Activated CD8-positive, alpha-beta memory T cell treated with anti-CD3 and anti-CD28 coated beads, Interleukin-2, amount 50 U/mL, for 1 hour (primary cell): ENCODE results near the gene TMEM184B.
A peak's percentile ranks its signal among the peaks of the same experiment; 100 is the strongest.

ENCODE experiments used
- DNase-seq: peaks from one replicate; pipeline ENCODE4 v3.0.0-alpha.2; 2020; ENCODE audit errors: extremely low read depth

Gene TMEM184B

DNA sequence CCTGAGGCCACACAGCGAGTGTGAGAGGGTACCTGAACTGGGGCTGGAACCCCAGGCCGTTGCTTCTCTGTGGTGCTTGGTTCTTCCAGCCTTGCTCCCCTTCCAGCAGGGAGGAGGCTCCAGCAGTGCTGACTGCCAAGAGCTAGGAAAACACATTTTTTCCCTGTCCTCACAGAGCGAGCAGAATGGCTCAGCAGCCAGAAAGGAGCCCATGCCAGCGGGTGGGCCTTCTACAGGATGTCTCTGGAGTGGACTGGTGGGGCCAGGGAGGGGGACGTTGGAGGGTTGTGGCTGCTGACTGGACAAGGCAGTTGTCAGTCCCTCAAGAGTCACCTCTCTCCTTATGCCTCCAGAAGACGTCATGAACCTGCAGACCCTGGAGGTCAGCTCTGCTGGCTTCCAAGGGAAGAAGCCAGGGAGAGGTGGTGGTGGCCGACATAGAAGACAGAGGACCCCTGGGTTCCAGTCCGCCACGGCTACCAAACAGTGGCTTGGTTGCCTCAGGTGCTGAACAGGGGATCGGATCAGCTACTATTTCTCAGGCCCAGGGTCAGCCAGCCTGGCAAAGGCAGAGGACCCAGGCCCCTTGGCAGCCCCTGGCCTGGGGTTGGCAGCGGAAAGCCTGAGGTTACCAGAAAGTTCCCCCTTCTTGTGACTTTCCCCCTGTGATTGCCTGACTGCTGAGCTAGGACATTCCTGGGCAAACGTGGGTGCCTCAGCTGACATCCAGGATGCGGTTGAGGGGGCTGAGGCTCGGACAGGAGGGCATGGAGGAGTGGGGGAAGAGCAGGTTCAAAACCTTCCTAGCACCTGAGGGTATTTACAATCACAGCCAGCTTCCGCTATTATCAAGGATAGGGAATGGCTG, 67.3 kb downstream of the TMEM184B start:
- no peak for DNase-seq

DNA sequence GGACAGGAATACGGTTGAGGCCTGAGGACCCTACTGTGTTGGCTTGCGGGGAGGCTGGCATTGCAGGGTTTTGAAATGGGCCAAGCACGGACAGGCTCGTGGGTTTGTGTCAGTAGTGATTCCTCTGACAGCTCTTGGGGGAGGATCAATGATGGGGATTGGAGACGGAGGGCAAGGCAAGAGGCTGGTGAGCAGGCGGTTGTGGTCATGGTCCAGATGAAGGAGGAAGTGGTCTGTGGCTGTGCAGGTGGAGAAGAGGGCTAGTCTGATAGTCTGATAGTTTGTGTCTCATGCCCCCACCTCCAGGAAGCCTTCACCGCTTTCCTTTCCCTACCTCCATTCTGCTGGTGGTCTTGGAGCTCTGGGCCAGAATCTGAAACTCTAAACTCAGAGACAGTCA, 68.0 kb downstream of the TMEM184B start:
- DNase-seq: no peak

DNA sequence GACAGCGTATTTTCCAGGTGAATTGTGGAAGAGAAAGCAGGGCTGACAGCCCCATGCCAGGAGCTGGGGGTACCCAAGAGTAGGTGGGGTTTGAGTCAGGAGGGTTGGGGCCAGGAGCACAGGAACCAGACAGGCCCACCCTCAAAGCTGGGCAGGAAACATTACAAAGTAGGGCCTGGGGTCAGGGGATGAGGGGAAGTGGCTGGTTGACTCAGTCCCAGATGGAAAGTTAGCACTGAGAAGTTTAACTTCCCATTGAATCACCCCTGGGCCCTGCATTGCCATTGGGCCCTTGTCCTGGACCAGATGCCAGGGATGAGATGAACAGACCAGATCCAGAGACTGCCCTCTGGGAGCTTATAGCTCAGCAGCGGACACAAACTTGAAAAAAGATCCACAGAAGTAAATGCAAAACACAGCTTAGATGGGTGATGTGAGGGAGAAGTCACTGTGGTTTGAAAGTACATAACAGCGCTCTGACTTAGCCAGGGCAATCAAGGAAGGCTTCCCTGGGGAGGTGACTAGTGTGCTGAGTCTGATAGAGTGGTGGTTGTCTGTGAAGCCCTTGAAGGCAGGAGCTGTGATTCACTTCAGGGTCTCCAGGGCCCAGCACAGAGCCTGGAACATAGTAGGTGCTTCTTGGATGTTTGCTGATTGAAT, 68.8 kb downstream of the TMEM184B start:
- no peak for DNase-seq

DNA sequence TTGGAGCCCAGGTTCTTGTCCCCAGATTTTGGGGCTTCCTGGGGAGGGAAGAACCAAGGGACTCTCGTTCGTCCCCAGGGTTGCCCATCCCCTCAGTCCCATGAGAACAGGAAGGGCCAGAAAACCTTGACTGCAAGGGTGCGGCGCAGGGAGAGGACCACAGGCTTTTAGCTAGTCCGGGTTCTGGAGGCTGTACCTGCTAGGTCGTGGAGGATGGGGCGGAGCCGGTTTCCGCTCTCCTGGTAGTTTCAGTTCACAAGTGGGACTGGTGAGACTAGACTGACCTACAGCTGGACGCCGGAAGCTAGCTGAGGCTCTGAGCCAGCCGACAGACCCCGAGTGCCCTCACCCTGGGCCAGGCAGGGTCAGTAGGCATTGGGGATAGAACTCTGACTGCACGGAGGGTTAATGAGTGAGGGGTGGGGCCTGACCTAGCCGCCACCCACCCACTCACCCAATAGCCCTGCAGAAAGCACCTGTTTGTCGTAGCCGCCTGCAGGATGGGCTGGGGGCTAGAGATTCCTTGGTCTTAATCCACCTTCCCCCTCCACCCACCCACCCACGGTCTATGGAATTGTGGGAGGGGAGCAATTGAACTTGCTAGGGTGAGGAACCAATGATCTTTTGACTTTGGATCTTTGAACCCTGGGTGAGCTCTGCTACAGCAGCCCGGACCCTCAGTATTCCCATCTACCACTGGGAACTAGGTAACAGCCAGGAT, 69.6 kb downstream of the TMEM184B start:
- no peak for DNase-seq

DNA sequence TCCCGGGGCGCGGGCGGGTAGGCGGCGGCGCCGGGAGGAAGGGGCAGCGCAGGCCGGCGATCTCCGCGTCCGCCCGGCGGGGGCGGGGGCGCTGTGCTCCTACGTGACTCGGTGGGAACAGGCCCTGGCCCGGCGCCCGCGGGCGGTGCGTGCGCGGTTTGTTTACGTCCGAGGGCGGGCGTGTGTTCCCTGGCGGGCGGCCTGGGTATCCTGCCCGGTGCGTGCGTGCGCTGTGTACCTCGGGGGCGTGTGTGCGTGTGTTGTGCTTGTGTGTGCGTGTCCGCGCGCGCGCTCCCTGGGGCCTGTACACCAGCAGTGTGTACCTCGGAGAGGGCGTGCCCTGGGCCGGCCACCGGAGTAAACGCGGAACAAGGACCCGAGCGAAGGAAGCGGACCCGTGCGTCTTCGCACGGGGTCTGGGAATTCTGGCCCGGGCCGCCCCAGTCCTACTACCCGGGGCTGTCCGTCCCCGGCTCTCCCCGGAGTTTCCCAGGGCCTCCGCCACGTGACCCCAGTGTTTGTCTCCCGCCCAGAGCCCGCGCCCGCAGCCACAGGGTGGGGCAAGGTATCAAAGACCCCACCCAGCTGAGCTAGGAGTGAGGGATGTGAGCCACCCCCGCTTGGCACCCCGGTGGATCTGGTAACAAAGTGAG, 70.2 kb downstream of the TMEM184B start:
- no peak for DNase-seq

DNA sequence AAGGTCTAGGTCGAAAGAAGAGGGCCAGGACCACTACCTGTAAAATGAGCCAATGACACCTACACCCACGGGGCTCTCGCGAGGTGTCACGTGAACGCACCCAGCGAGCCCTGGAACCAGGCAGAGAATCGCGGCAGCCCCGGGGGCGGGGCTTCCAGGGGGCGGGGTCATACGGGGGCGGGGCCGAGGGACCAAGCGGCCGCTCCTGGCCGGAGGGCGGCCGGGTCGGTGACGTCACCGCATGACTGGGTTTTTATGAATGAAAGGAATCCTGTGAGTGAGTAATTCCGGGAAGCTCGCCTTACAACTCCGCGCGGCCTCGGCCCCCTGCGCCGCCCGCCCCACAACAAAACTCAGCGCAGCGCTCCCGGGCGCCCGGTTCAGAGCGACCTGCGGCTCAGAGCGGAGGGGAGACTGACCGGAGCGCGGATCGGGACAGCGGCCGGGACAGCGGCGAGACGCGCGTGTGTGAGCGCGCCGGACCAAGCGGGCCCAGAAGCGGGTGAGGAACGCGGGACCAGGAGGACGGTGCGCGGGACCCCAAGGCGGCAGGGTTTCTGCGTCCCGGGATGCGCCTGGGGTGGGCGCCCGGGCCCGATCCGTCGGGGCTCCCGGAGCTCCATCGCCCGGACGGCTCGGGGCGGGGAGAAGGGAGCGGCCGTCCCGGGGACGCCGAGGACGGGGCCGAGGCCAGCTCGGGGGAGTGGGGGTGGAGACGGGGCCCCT, 70.9 kb downstream of the TMEM184B start, which contains the start of gene MAFF:
Gene MAFF, plus strand, starts transcription at position 284 of the 726 bp plus-strand sequence. CDS start 11,860 bp downstream, outside the sequence.
- DNase-seq: peak; percentile 67

DNA sequence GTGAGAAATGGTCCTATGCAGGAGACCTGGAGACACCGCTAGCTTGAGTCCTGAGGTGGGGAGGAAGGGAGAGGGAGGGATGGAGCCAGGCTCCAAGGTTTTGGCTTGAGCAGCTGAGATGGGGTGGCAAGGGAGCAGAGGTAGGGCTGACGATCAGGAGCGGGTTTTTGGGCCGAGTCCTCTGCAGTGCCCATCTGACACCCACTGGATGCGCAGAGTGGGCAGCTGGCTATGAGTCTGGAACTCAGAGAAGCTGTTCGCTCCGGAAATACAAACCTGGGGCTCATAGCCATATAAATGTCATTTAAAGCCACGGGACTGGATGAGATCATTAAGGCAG, 71.5 kb downstream of the TMEM184B start:
- DNase-seq: no peak

DNA sequence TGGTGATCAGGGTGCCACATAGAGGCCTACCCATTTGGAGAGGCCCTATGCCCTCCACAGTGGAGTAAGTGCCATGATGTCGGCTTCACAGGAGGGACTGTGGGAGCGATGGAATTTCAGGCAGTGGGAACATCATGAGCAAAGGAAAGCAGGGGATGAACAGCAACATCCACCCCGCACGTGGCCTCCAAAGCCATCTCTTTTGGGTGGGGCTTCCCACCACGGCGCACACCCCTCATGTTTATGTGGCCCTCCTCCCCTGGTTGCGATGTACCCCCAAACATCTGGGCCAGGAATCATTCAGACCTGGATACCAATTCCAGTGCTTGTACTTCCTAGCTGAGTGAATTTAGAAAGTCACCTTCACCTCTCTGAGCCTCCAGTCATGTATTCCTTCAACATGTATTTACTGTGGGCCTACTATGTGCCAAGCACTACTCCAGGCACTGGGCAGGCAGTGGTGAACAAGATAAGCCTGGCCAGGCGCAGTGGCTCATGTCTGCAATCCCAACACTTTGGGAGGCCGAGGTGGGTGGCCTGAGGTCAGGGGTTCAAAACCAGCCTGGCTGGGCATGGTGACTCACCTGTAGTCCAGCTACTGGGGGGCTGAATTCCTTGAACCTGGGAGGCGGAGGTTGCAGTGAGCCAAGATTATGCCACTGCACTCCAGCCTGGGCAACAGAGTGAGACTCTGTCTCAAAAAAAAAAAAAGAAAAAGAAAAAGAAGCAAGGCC, 72.8 kb downstream of the TMEM184B start:
- DNase-seq: no peak

DNA sequence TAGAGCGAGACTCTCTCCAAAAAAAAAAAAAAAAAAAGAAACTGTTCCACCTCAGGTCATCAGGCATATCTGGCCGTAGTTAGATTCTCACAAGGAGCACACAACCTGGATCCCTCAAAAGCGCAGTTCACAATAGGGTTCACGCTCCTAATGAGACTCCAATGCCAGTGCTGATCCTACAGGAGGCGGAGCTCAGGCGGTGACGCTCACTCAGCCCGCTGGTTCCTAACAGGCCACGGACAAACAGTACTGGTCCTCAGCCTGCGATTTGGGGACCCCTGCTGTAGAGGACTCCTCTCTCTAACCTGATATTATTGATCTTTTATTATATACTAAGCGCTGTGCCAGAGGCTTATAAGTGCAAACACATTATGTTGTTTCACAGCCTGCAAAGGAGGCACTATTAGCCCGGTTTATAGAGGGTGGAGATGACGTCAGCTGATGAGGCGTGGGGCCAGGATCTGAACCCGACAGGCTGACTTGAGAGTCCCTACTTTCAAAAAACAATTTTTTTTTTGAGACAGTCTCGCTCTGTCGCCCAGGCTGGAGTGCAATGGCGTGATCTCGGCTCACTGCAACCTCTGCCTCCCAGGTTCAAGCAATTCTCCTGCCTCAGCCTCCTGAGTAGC, 75.9 kb downstream of the TMEM184B start:
- DNase-seq: no peak

DNA sequence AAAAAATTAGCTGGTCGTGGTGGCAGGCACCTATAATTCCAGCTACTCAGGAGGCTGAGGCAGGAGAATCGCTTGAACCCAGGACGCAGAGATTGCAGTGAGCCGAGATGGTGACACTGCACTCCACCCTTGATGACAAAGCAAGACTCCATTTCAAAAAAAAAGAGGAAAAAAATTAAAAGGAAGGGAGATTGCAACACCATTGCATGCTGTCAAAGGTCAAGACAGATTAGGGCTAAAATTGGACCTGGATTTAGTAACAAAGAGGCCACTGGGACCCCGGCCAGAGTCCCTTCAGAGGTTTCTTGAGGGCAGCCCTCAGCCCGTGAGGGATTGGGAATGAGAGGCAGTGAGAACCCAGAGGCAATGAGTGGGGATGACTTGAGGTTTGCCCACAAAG, 79.2 kb downstream of the TMEM184B start:
- DNase-seq: no peak

DNA sequence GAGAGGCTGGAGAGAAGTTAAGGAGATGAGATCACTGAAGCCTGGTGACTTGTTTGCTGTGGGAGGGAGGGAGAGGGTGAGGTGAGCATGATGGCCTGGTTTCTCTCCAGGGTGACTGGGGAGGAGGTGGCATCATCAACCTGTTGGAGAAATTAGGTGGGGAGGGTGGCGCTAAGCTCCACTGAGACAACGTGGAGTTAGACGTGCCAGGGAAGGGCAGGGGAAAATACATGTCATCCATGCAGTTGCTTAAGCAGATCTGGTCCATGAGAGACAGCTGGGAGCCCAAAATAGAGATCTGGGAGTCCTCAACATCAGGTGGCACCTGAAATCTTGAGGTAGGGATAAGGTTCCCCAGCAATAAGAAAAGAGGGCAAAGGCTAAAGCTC, 80.3 kb downstream of the TMEM184B start:
- DNase-seq: no peak

DNA sequence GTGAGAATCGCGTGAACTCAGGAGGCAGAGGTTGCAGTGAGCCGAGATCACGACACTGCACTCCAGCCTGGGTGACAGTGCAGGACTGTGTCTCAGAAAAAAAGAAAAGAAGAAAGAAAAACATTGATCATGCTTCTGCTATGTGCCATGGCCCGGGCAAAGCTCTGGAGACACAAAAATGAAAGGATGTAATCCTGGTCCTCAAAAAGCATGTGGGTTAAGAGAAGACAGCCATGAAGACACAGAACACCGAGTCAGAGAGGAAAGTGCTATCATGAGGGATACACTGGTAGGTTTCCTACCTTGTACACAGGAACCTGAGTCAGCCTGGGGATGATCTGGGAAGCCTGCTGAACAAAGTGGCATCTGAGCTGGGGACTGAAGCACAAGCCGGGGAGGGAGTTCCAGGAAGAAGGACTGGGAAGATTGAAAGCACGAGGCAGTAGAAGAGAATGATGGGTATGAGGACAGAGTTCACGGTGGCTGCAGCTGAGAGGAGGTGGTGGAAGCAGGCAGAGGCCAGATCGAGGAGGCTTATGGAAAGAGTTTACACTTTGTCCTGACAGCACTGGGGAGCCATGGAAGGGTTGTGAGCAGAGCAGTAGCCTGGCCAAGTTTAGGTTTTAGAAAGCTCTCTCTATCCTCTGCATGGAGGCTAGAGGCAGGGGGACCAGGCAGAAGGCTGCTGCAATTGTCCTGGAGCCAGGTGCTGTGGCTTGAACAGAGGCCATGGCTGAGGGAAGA, 80.9 kb downstream of the TMEM184B start:
- no peak for DNase-seq

DNA sequence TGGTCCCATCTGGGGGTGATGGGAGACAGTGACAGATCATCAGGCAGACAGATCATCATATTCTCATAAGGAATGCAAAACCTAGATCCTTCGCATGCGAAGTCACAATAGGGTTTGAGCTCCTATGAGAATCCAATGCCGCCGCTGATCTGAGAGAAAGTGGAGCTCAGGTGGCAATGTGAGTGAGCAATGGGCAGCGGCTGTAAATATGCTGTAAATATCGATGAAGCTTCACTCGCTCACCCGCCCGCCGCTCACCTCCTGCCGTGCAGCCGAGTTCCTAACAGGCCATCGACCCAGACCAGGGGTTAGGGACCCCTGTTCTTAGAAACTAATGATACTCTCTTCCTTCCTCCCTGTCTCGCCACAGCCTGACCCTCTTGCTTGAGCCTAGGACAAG, 81.8 kb downstream of the TMEM184B start:
- no peak for DNase-seq

DNA sequence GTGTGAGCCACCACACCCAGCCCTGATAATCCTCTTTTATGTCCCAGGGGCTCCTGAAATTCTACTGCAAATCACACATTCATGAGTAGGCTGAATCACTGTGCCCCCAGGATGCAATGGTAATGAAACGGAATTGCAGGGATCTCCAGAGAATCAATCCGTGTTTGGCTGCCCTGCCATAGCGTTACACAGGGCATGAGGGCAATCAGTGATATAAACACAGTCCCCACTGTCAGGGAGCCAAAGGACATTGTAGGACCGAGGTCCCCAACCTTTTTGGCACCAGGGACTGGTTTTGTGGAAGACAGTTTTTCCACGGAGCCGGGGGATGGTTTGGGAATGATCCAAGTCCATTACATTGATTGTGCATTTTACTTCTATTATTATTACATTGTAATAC, 82.2 kb downstream of the TMEM184B start:
- DNase-seq: no peak

DNA sequence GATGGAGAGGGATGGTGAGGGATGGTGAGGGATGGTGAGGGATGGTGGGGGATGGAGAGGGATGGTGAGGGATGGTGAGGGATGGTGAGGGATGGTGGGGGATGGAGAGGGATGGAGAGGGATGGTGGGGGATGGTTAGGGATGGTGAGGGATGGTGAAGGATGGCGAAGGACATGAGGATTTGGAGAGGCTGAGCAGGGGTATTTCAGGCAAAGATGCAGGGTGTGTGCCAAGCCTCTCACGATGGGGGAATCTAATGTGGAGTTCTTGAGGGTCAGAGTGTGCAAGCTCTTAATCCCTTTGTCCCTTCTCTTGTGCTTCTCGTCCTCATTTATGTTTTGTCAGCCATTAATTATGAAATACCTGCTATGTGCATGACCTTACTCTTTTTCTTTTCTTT, 83.7 kb downstream of the TMEM184B start:
- DNase-seq: no peak

DNA sequence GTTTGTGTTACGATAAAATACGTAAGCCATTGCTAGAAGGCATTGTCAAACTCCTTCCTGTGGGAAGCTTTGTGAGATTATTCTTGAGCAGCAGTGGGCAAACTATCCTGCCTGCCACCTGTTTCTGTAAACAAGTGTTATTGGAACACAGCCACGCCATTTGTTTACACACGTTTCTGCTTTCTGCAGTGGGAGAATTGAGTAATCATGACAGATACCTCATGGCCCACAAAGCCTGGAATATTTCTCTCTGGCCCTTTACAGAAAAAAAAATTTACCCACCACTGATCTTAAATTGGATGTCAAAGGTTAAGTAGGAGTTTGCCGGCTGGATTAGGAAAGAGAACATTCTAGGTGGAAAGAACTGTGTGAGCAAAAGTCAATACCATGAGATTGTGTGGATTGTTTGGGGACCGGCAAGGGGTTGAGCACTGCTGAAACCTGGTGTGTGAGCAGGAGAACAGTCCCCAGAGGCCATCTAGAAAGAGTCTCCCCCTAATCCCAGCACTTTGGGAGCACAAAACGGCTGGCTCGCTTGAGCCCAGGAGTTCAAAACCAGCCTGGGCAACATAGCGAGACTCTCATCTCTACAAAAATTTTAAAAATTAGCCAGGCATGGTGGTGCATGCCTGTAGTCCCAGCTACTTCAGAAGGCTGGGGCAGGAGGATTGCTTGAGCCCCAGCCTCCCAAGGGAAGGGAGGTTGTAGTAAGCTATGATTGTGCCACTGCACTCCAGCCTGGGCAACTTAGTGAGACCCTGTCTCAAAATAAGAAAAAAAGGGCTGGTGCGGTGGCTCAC, 85.2 kb downstream of the TMEM184B start:
- DNase-seq: no peak

DNA sequence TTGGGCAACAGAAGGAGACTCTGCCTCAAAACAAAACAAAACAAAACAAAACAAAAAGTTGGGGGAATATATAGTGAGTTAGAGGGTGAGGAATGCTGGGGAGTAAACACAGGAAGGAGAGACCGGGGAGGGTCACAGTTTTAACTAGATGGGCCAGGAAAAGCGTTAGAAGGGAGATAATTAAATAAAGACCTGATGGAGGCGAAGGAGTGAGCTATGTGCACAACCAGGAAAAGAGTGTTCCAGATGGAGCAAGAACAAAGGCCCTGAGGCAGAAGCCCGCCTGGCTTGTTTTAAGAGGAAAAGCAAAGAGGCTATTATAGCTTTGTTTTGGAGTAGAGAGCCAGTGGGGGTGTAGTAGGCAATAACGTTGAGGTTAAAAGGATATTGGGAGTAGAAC, 86.4 kb downstream of the TMEM184B start:
- DNase-seq: no peak

DNA sequence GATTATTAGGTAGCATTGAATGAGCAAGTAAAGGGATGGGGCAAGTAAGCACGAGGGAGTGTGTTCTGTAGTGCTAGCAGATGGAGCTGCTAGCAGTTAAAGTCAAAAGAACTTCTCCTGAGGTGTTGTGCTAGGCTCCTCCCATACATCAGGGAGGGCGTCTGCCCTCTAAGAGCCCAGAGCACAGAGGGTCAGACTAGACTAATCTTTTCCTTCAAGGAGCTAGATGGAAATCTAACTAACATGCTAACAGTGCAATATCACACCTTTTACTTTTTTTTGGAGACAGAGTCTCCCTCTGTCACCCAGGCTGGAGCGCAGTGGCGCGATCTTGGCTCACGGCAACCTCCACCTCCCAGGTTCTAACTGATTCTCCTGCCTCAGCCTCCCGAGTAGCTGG, 88.0 kb downstream of the TMEM184B start:
- DNase-seq: no peak
